T-cell (primary cell): ENCODE measurements around the gene THEM4. TPM values are rescaled to one million over a fixed set of nuclear protein-coding genes. Genes with fewer than 3 reads are reported as not detected.

Source experiments
- ATAC-seq, 4 experiments: fragments of 200-7000 bp in 3 of 4; fragments of 150-1000 bp in 1 of 4; cut with Tn5 transposase; replicated peaks in 1 of 4; 1 replicate in 3 of 4; 2 replicates in 1 of 4; pipeline ENCODE4 v1.10.0; 2021; ENCODE audit warnings: moderate library complexity in 3 of 4, mild to moderate bottlenecking in 2 of 4, moderate number of reproducible peaks in 1 of 4
- CTCF ChIA-PET, 2 donors: fragments of 300-600 bp; sonication (Branson Sonifier 250); formaldehyde crosslinking; loops; one replicate each; lab custom pipeline; 2022; ENCODE audit warnings: antibody characterized with exemption in 2 of 2; lab: Charles Lee
- POLR2A ChIA-PET, 2 donors: fragments of 300-600 bp; sonication (Branson Sonifier 250); formaldehyde crosslinking; loops; one replicate each; lab custom pipeline; 2022; ENCODE audit warnings: antibody characterized with exemption in 2 of 2; lab: Charles Lee
- DNase-seq, 35 experiments: peaks; one replicate each; pipeline versions ENCODE4 v3.0.0 to v3.0.0-alpha.2; 2013 to 2023
- H3K27ac ChIP-seq: one replicate; pipeline ENCODE4 v1.5.1; 2013; ENCODE audit warnings: low read length
- H3K27me3 ChIP-seq, 2 experiments: replicated peaks in 1 of 2; 1 replicate in 1 of 2; 2 replicates in 1 of 2; pipeline versions ENCODE4 v1.6.1 to v1.7.0; 2013; ENCODE audit warnings: low read length in 1 of 2, mixed read lengths in 1 of 2; ENCODE audit not compliant: control insufficient read depth in 2 of 2, insufficient read depth in 2 of 2; ENCODE audit errors: extremely low read depth in 1 of 2
- H3K36me3 ChIP-seq, 2 donors: 1 replicate in 1 of 2; 2 replicates in 1 of 2; pipeline versions ENCODE4 v1.6.1 to v1.7.0; 2013; ENCODE audit warnings: low read length in 1 of 2; ENCODE audit not compliant: control insufficient read depth in 2 of 2, insufficient read depth in 1 of 2; ENCODE audit errors: extremely low read depth in 1 of 2
- H3K4me1 ChIP-seq, 2 experiments: 1 replicate in 1 of 2; 2 replicates in 1 of 2; pipeline versions ENCODE4 v1.6.1 to v1.7.0; 2013; ENCODE audit warnings: low read length in 2 of 2, mixed read lengths in 1 of 2; ENCODE audit not compliant: insufficient read depth in 2 of 2, control insufficient read depth in 1 of 2; ENCODE audit errors: extremely low read depth in 1 of 2
- H3K4me3 ChIP-seq, 2 donors: 1 replicate in 1 of 2; 2 replicates in 1 of 2; pipeline versions ENCODE4 v1.5.1 to v1.7.0; 2013; ENCODE audit warnings: mild to moderate bottlenecking in 2 of 2, low read length in 1 of 2, moderate library complexity in 1 of 2; ENCODE audit not compliant: control insufficient read depth in 1 of 2; ENCODE audit errors: extremely low read depth in 1 of 2
- H3K9me3 ChIP-seq: 2 replicates; pipeline ENCODE4 v1.7.0; 2013
- H3K27ac Mint-ChIP-seq, 2 donors: one replicate each; pipeline ENCODE4 v1.8.0; 2020 to 2021; ENCODE audit warnings: mild to moderate bottlenecking in 2 of 2, mixed read lengths in 2 of 2
- H3K27me3 Mint-ChIP-seq, 2 donors: one replicate each; pipeline ENCODE4 v1.8.0; 2021 to 2022; ENCODE audit warnings: mixed read lengths in 2 of 2
- H3K36me3 Mint-ChIP-seq: one replicate; pipeline ENCODE4 v1.8.0; 2021; ENCODE audit warnings: mixed read lengths
- H3K4me1 Mint-ChIP-seq, 3 donors: one replicate each; pipeline ENCODE4 v1.8.0; 2020 to 2022; ENCODE audit warnings: mixed read lengths in 3 of 3, mild to moderate bottlenecking in 1 of 3
- H3K4me3 Mint-ChIP-seq, 3 donors: one replicate each; pipeline ENCODE4 v1.8.0; 2020 to 2022; ENCODE audit warnings: mild to moderate bottlenecking in 3 of 3, mixed read lengths in 3 of 3, moderate library complexity in 3 of 3
- H3K9me3 Mint-ChIP-seq, 3 donors: one replicate each; pipeline ENCODE4 v1.8.0; 2020 to 2022; ENCODE audit warnings: mixed read lengths in 3 of 3
- whole genome bisulfite sequencing: methylation state at CpG from one replicate; pipeline ENCODE4 v1.1.5; 2013; ENCODE audit warnings: missing lambda C conversion rate; ENCODE audit not compliant: insufficient coverage; 5-methylcytosine and 5-hydroxymethylcytosine counted together
- total RNA-seq, 35 experiments: library from RNA in 6 of 35; stranded (reverse) in 6 of 35; fragments of 120-200 nt in 1 of 35; gene quantifications; one replicate each; pipeline versions ENCODE4 v1.2.1 to v1.2.4 and lab custom pipeline; 2013 to 2026

Gene THEM4
- total RNA-seq, result 100 to 1,000 TPM in 2 of 5 donors, 10 to 100 TPM in 3; 48.2 to 119 (median 97.6) TPM
- 62.5 TPM for total RNA-seq (2013)
- 21.9 to 284 (median 80.4) reads per million in 29 experiments for total RNA-seq (lab: John Stamatoyannopoulos, UW)

GRCh38 chr1:151909167-151910149 is at the start of gene THEM4:
Gene THEM4, minus strand, starts transcription at chr1:151909511. Its CDS starts 53 bp downstream, at chr1:151909458.
- WGBS, result 0% methylated on average over 53 of the region's 73 CpGs
- CTCF ChIA-PET, result interaction anchor here in 1 of 2 donors (0.6 to 1.2 kb wide), 6 partner anchors 11 to 125 kb away, joined by 3 to 5 read pairs (median 4); no protein-coding TSS in a partner anchor
- peaks cover 29% of the 10 kb centered on the region for H3K36me3 Mint-ChIP-seq
- Histone ChIP-seq H3K27me3 (no peaks in the 10 kb centered on the region), H3K4me1 (peaks cover 10 to 38% of the 10 kb centered on the region in 2 experiments), H3K4me3 (peak within 1 kb of the TSS; percentile 78 to 89), H3K9me3 (no peaks in the 10 kb centered on the region), H3K27ac (peak within 1 kb of the TSS; percentile 80), H3K36me3 (peaks cover 0 to 8% of the 10 kb centered on the region in 2 donors)
- no peaks in the 10 kb centered on the region for H3K27me3 Mint-ChIP-seq
- peaks cover 43 to 47% (median 46%) of the 10 kb centered on the region in 3 donors for H3K4me1 Mint-ChIP-seq
- DNase-seq (peak; percentile 73 to 92 (median 84)), ATAC-seq (peak; percentile 78 to 87 (median 79))
- peak within 1 kb of the TSS; percentile 87 to 90 (median 88) for H3K4me3 Mint-ChIP-seq
- peaks cover 0 to 3% (median 2%) of the 10 kb centered on the region in 3 donors for H3K9me3 Mint-ChIP-seq
- H3K27ac Mint-ChIP-seq, result peak within 1 kb of the TSS; percentile 94 to 96
- POLR2A ChIA-PET, result interaction anchor here in 1 of 2 donors (0.6 to 1.2 kb wide), 2 partner anchors 11 to 107 kb away, joined by 3 to 4 read pairs; no protein-coding TSS in a partner anchor

- DNase-seq (no peak), ATAC-seq (no peak)
- WGBS, result 100% methylated on average over 1 of the region's 2 CpGs
- no peaks in the 10 kb centered on the region for H3K9me3 Mint-ChIP-seq
- CTCF ChIA-PET, result interaction anchor here in 1 of 2 donors (0.7 kb wide), 1 partner anchor 23 kb away, joined by 4 read pairs; no protein-coding TSS in a partner anchor
- no peaks in the 10 kb centered on the region for H3K36me3 Mint-ChIP-seq
- H3K27ac Mint-ChIP-seq, result no peak overlapping the region
- H3K4me1 ChIP-seq, result no peaks in the 10 kb centered on the region
- H3K27me3 Mint-ChIP-seq, result peaks cover 0 to 3% of the 10 kb centered on the region in 2 donors
- H3K36me3 ChIP-seq, result no peaks in the 10 kb centered on the region
- no peak overlapping the region for H3K4me3 ChIP-seq
- no peaks in the 10 kb centered on the region for H3K9me3 ChIP-seq
- no peaks in the 10 kb centered on the region for H3K27me3 ChIP-seq
- POLR2A ChIA-PET, result interaction anchor here in 1 of 2 donors (0.5 kb wide), 1 partner anchor 80 kb away, joined by 5 read pairs; no protein-coding TSS in a partner anchor
- no peak overlapping the region for H3K4me3 Mint-ChIP-seq
- H3K4me1 Mint-ChIP-seq, result peaks cover 5 to 8% (median 6%) of the 10 kb centered on the region in 3 donors
- H3K27ac ChIP-seq, result no peak overlapping the region
Measured at GRCh38 chr1:151958959-151959358, 49.6 kb upstream of the THEM4 start.

DNA sequence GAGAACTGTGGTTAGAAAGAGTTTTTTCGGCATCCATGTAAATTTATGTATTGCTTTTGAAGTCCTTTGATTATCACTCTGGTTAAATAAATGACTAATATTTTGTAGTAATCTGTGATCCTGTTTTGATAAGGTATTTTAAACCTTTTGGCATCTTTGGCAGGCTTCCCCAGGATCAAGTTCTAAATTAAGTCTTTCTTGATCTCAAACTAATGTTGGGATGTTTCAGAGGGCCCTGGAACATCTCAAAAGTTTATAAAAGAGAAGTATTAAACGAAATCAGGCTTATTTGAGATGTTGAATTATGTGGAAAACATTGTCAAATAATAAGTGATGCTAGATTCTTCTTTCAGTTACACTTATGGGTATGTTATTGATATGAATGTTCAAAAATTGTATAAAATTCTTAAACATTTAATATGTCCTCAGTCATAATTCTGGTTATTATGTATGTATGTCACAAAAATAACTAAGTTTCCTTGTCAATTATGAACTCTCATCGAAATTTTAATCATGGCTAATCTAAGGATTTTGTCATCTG is 47.7 kb upstream of the THEM4 start:
- Histone ChIP-seq H3K27ac (no peak overlapping the region), H3K27me3 (no peaks in the 10 kb centered on the region), H3K9me3 (no peaks in the 10 kb centered on the region), H3K4me1 (no peaks in the 10 kb centered on the region), H3K36me3 (no peaks in the 10 kb centered on the region), H3K4me3 (no peak overlapping the region)
- Mint-ChIP-seq H3K27me3 (no peaks in the 10 kb centered on the region), H3K27ac (no peak overlapping the region), H3K4me1 (peaks cover 5 to 8% (median 6%) of the 10 kb centered on the region in 3 donors), H3K4me3 (no peak overlapping the region), H3K9me3 (no peaks in the 10 kb centered on the region), H3K36me3 (no peaks in the 10 kb centered on the region)
- POLR2A ChIA-PET, result no interaction called here
- CTCF ChIA-PET, result no interaction called here
- no peak for ATAC-seq
- WGBS, result no CpG with 5 or more reads among the region's 3 CpGs
- DNase-seq, result no peak

- ATAC-seq, result no peak
- Histone ChIP-seq H3K4me3 (no peak overlapping the region), H3K9me3 (no peaks in the 10 kb centered on the region), H3K4me1 (no peaks in the 10 kb centered on the region), H3K27me3 (peaks cover 0 to 2% of the 10 kb centered on the region in 2 experiments), H3K36me3 (no peaks in the 10 kb centered on the region), H3K27ac (no peak overlapping the region)
- Mint-ChIP-seq H3K36me3 (no peaks in the 10 kb centered on the region), H3K9me3 (no peaks in the 10 kb centered on the region), H3K27ac (no peak overlapping the region), H3K4me3 (no peak overlapping the region), H3K4me1 (no peaks in the 10 kb centered on the region), H3K27me3 (no peaks in the 10 kb centered on the region)
- ChIA-PET POLR2A (interaction anchor here in 1 of 2 donors (0.6 kb wide), 1 partner anchor 81 kb away, joined by 3 read pairs; no protein-coding TSS in a partner anchor), CTCF (interaction anchor here in 1 of 2 donors (0.8 to 1.4 kb wide), 5 partner anchors 14 to 48 kb away, joined by 3 to 9 read pairs (median 3); no protein-coding TSS in a partner anchor)
- no peak for DNase-seq
- WGBS, result 95% methylated on average over 4 of the region's 7 CpGs
Measured at GRCh38 chr1:151953409-151954094, 44.2 kb upstream of the THEM4 start.

- no CpG with 5 or more reads among the region's 1 CpG for WGBS
- CTCF ChIA-PET, result interaction anchor here in 1 of 2 donors (0.7 to 1.4 kb wide), 6 partner anchors 15 to 65 kb away, joined by 3 to 9 read pairs (median 3); no protein-coding TSS in a partner anchor
- Histone ChIP-seq H3K4me1 (no peaks in the 10 kb centered on the region), H3K27me3 (peaks cover 0 to 2% of the 10 kb centered on the region in 2 experiments), H3K27ac (no peak overlapping the region), H3K9me3 (no peaks in the 10 kb centered on the region), H3K36me3 (no peaks in the 10 kb centered on the region), H3K4me3 (no peak overlapping the region)
- no peak for ATAC-seq
- no peak for DNase-seq
- no peak overlapping the region for H3K27ac Mint-ChIP-seq
- no peaks in the 10 kb centered on the region for H3K4me1 Mint-ChIP-seq
- no peak overlapping the region for H3K4me3 Mint-ChIP-seq
- POLR2A ChIA-PET, result interaction anchor here in 1 of 2 donors (0.6 kb wide), 1 partner anchor 12 kb away, joined by 3 read pairs; no protein-coding TSS in a partner anchor
- no peaks in the 10 kb centered on the region for H3K36me3 Mint-ChIP-seq
- no peaks in the 10 kb centered on the region for H3K9me3 Mint-ChIP-seq
- no peaks in the 10 kb centered on the region for H3K27me3 Mint-ChIP-seq
Measured at GRCh38 chr1:151952811-151953210, 43.5 kb upstream of the THEM4 start.
